Activated T-cell treated with anti-CD3 and anti-CD28 coated beads for 1 hour (primary cell): Measurements from ENCODE around the gene CHN1.

Experiments
- DNase-seq: peaks from one replicate; pipeline ENCODE4 v3.0.0-alpha.2; 2020; ENCODE audit warnings: low read depth

CHN1 gene

GRCh38 chr2:175010848-175011254 is 5.7 kb upstream of the CHN1 start:
- DNase-seq = no peak

- no peak for DNase-seq
Measured at GRCh38 chr2:175009917-175010621, 4.9 kb upstream of the CHN1 start.

GRCh38 chr2:175008801-175009495 is 3.8 kb upstream of the CHN1 start:
- DNase-seq = no peak

- DNase-seq = no peak
Measured at GRCh38 chr2:175008009-175008408, 2.8 kb upstream of the CHN1 start.

GRCh38 chr2:175007510-175007909 is 2.3 kb upstream of the CHN1 start:
- no peak for DNase-seq

- no peak for DNase-seq
Measured at GRCh38 chr2:175006281-175006680, 1.1 kb upstream of the CHN1 start.

- DNase-seq = no peak
Measured at GRCh38 chr2:175005733-175006264, 618 bp upstream of the CHN1 start.

GRCh38 chr2:175004730-175004979 is 526 bp downstream of the CHN1 start:
- DNase-seq = no peak

GRCh38 chr2:175003875-175004729 is 1.1 kb downstream of the CHN1 start:
- DNase-seq = no peak

- DNase-seq = no peak
Measured at GRCh38 chr2:175002547-175003274, 2.5 kb downstream of the CHN1 start.

GRCh38 chr2:175001566-175001965 is 3.6 kb downstream of the CHN1 start:
- DNase-seq = no peak

GRCh38 chr2:174997110-174997509 is 8.1 kb downstream of the CHN1 start:
- no peak for DNase-seq

- no peak for DNase-seq
Measured at GRCh38 chr2:174996622-174997021, 8.6 kb downstream of the CHN1 start.

GRCh38 chr2:174994381-174994780 is 10.8 kb downstream of the CHN1 start:
- DNase-seq = no peak

- no peak for DNase-seq
Measured at GRCh38 chr2:174992886-174993285, 12.3 kb downstream of the CHN1 start.

GRCh38 chr2:174985614-174986013 is 19.6 kb downstream of the CHN1 start:
- DNase-seq = no peak

GRCh38 chr2:174984561-174984960 is 20.6 kb downstream of the CHN1 start:
- no peak for DNase-seq

GRCh38 chr2:174981331-174981730 is 23.9 kb downstream of the CHN1 start:
- DNase-seq = no peak

- DNase-seq = no peak
Measured at GRCh38 chr2:174979996-174980395, 25.2 kb downstream of the CHN1 start.

GRCh38 chr2:174977364-174977763 is 27.8 kb downstream of the CHN1 start:
- DNase-seq = no peak

- DNase-seq = no peak
Measured at GRCh38 chr2:174974131-174974530, 31.1 kb downstream of the CHN1 start.

GRCh38 chr2:174972924-174973323 is 32.3 kb downstream of the CHN1 start:
- no peak for DNase-seq
